ENCODE results near the gene RBMY1J.

- TF ChIP-seq CTCF (IDR thresholded peaks at IDR 0.05) (no peak), EZH2 (IDR thresholded peaks at IDR 0.05; ENCODE audit: borderline replicate concordance, insufficient read depth, low read depth, low read length, poor library complexity, severe bottlenecking) (no peak)
Measured at GRCh38 chrY:22367416-22367815, 35.8 kb upstream of the RBMY1J start.
